Stimulated activated CD8-positive, alpha-beta memory T cell treated with anti-CD3 and anti-CD28 coated beads, Interleukin-12 subunit alpha, Interleukin-12 subunit beta, amount 100 ng/mL, for 24 hours (primary cell): ENCODE measurements around the gene MARCHF3.
"Not testable (repeated sequence)": the region's sequence is repeated elsewhere in the genome, so short reads cannot be mapped to it uniquely, and the experiment has no call there.

Experiments used
- DNase-seq: peaks from one replicate; pipeline ENCODE4 v3.0.0-alpha.2; 2020; ENCODE audit errors: extremely low read depth

MARCHF3 gene

DNA sequence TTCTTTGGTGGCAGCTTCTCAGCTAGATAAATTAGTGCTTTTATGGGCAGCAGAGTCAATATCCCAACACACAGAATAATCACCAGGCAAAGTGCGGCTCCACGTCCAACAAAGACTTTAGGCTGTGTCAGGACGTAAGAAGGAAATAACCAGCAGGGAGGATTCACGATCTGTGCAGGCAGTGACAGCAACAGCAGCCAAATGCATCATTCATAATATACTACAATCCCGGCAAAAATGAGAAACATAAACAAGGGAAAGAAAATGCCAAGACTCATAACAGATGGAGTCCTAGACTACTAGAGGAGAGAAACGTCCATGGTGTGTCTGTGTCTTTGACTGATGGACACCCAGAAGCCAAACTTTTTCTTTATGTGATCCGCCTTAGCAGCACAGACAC lies 152.8 kb downstream of the MARCHF3 start:
- no peak for DNase-seq

DNA sequence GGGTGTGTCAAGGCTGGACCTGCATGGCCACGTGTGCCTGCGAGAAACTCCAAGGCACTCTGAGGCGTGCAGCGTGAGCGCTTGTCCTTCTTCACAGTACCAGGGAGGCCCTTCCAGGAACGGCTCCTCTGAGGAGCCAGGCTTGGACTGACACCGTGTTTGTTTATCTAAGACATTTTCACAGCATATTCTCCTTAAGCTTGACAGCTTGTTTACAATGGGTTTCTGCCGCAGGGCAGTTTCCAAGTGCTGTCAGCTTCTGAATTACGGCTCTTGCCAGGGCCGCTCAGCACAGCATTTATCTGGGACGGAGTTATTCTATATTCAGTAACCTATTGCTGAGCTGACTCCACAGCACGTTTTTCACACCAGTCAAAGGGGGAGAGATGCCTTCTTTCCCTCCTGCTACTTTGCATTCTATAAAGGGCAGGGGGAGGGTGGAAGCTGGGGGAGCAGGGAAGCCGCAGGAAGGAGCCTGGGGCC lies 155.0 kb downstream of the MARCHF3 start:
- DNase-seq = no peak

- no peak for DNase-seq
Observed at GRCh38 chr5:126872561-126873354, 157.6 kb downstream of the MARCHF3 start.

DNA sequence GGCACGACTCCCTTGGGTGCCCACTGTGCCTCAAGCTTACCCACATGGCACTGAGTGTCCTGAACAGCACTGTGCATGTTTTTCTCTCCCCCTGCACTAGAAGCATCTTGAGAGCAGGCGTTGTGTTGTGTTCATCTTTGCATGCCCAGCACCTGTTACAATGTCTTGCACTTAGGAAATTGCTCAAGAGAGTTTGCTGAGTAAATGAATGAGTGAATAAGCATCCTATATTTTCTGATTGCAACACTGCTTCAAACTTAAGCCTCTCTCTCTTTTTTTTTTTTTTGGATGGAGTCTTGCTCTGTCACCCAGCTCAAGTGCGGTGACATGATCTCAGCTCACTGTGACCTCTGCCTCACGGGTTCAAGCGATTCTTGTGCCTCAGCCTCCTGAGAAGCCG lies 158.9 kb downstream of the MARCHF3 start:
- no peak for DNase-seq

DNA sequence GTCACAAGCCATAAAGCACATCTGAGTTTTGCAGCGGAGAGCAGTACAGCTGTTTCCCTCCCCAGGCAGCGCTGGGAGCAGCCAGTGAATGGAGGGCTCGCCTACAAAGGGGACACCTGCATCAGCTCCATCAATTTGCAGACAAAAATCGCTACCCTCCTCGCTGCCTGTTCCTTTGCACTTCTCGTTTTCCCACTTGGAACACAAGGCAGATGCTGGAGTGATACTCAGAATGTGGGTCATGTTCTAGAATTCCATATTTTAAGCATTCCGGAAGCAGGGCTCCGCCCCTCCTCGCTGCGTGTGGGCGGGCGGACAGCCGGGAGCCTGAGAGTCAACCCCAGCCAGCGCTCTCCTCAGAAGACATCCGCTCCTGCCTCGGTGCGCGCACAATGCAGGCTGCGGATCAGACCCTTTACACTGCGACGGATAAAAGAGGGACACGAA lies 161.3 kb downstream of the MARCHF3 start:
- no peak for DNase-seq

GRCh38 chr5:126868338-126869004 lies 161.9 kb downstream of the MARCHF3 start:
- DNase-seq = no peak

- no peak for DNase-seq
Observed at GRCh38 chr5:126866851-126867636, 163.3 kb downstream of the MARCHF3 start.

- DNase-seq = no peak
Observed at GRCh38 chr5:126865299-126865698, 165.1 kb downstream of the MARCHF3 start.

DNA sequence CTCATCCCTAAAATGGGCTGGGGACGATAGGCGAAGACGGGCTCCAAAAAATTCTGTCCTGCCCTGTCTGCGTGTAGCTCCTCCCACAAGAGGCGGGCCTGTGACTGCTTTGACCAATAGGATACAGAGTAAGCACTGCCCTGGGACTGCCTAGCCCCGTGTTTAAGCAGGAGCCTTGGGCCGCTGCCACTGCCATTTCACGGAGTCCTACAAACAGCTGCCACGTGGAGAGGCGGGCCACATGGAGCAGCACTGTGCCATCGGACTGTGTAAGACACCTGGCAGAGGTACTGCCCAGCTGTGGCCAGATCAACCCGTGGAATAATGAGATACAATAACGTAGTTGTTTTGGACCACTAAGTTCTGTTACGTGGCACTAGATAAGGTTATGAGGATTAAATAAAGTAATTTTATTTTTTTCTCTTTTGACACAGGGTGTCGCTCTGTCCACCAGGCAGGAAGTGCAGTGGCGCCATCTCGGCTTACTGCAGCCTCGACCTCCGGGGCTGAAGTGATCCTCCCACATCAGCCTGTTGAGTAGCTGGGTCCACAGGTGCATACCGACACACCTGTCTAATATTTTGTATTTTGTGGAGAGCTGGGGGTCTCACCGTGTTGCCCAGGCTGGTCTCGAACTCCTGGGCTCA lies 166.2 kb downstream of the MARCHF3 start:
- no peak for DNase-seq

- DNase-seq = no peak
Observed at GRCh38 chr5:126863402-126863801, 167.0 kb downstream of the MARCHF3 start.

GRCh38 chr5:126858441-126858840 lies 171.9 kb downstream of the MARCHF3 start:
- DNase-seq = no peak

DNA sequence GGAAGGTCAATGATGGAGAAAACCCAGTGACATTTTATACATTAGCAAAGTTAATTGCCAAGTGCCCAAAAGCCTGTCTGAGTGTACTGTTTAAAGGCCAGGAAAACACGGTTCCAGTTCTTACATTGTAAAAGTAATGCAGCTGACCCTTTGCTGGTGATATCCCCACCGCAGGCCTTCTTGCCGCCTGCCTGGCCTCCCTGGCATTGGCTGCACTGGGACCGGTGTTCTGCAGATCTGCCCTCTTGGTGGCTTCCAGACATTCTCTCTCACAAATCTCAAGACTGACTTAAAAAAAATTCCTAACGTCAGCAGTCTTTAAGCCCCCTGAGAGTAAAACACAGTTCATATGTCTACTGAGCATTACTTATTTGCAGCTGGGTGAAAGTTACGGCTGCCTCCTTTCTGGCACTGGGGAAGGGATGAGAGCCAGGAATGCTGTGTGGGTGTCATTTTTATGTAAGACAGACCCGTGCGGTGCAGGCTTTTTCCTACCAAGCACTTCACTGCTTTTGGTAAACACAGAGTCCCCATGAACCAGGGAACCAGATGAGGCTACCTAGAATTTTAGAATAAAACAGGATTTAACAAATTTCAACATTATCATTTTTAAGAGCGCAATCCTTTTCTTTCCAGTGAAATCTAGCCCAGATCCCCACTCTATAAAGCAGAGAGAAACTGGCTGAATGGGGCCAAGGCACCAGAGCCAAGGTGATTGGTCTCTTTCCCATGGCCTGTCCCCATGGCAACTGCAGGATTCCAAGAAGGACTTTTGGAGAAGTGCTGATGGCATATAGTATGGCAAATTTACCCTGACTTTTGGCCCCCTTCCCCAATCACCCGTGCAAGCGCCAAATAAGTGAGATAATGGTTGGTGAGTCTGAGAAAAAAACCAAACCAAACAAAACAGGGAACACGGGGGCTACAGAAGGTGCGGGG lies 172.6 kb downstream of the MARCHF3 start:
- no peak for DNase-seq

- no peak for DNase-seq
Observed at GRCh38 chr5:126855266-126855665, 175.1 kb downstream of the MARCHF3 start.

- DNase-seq = no peak
Observed at GRCh38 chr5:126854526-126855110, 175.7 kb downstream of the MARCHF3 start.

DNA sequence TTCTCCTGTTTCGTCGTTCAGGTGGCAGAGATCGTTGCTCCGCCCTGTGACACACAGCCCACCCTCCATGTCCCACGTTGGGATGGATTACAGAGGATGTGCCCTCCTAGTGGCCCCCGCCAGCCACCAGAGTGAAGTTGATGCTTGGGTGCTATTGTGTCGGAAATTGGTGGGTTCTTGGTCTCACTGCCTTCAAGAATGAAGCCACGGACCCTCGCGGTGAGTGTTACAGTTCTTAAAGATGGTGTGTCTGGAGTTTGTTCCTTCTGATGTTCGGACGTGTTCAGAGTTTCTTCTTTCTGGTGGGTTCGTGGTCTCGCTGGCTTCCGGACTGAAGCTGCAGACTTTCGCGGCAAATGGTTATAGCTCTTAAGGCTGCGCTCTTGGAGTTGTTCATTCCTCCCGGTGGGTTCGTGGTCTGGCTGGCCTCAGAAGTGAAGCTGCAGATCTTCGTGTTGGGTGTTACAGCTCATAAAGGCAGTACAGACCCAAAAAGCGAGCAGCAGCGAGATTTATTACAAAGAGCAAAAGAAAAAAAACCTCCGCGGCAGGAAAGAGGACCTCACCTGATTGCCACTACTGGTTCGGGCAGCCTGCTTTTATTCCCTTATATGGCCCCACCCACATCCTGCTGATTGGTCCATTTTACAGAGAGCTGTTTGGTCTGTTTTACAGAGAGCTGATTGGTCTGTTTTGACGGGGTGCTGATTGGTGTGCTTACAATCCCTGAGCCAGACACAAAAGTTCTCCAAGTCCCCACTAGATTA lies 176.6 kb downstream of the MARCHF3 start:
- not testable (repeated sequence) for DNase-seq

- DNase-seq = no peak
Observed at GRCh38 chr5:126852841-126853271, 177.5 kb downstream of the MARCHF3 start.

- no peak for DNase-seq
Observed at GRCh38 chr5:126852091-126852571, 178.2 kb downstream of the MARCHF3 start.

DNA sequence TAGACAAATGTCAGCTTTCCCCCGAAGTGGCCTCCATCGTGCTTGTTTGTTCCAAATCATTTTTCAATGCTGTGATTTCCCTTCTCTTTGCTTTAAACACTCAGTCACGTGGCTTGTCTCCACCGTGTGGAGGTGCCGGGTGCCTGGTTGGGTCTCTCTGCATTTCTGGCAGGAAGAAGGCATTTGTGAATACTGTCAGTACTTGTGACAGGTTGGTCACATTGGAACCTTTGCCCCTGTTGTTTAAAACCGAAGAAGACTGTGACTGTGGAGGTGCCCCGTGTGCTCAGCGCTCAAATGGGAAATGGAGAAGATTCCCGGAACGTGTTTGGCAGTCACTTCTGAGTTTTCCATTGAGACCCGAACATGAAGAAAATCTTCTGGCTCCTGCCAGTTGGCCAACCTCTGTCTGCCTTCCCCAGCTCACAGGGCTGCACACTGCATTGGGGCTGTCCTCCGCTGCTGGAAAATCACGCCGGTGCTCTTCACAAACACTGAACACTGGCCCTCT lies 178.8 kb downstream of the MARCHF3 start:
- DNase-seq = no peak

GRCh38 chr5:126849101-126849678 lies 181.2 kb downstream of the MARCHF3 start:
- no peak for DNase-seq
